Progenitor cell of endocrine pancreas (in vitro differentiated cells): ENCODE measurements around the gene ENKD1. TPM values are rescaled to one million over a fixed set of nuclear protein-coding genes. Genes with fewer than 3 reads are reported as not detected.

Experiments
- DNase-seq: peaks from one replicate; pipeline ENCODE4 v3.0.0; 2021; ENCODE audit warnings: low spot score; ENCODE audit not compliant: unreplicated experiment
- H3K27ac Mint-ChIP-seq: 2 replicates; pipeline ENCODE4 v1.8.0; 2021; ENCODE audit warnings: mild to moderate bottlenecking, moderate library complexity, mixed read lengths
- H3K27me3 Mint-ChIP-seq: 2 replicates; pipeline ENCODE4 v1.8.0; 2021; ENCODE audit warnings: mixed read lengths
- H3K36me3 Mint-ChIP-seq: 2 replicates; pipeline ENCODE4 v1.8.0; 2022; ENCODE audit warnings: mixed read lengths; ENCODE audit not compliant: insufficient read depth
- H3K4me1 Mint-ChIP-seq: 2 replicates; pipeline ENCODE4 v1.8.0; 2021; ENCODE audit warnings: low read depth, mixed read lengths
- H3K4me3 Mint-ChIP-seq: 2 replicates; pipeline ENCODE4 v1.8.0; 2021; ENCODE audit warnings: low read depth, mild to moderate bottlenecking, moderate library complexity, mixed read lengths
- H3K9me3 Mint-ChIP-seq: 2 replicates; pipeline ENCODE4 v1.8.0; 2021; ENCODE audit warnings: low read depth, mixed read lengths
- CTCF ChIP-seq: fragments of 200-600 bp; sonication (generic); IDR thresholded peaks from one replicate; pipeline ENCODE4 v1.5.0; 2021; ENCODE audit warnings: antibody characterized with exemption, mild to moderate bottlenecking; ENCODE audit not compliant: unreplicated experiment
- total RNA-seq: library from RNA; stranded (reverse); gene quantifications from 2 replicates; pipeline ENCODE4 v1.2.1, GENCODE V29; 2021

The ENKD1 gene
- total RNA-seq, 1 donor from 2014 or later = 25.1 TPM

GRCh38 chr16:67710607-67711006 is 44.1 kb upstream of the ENKD1 start:
- Mint-ChIP-seq H3K9me3 (no peaks in the 10 kb centered on the region), H3K27ac (no peak overlapping the region), H3K4me1 (peaks cover 19% of the 10 kb centered on the region), H3K36me3 (peaks cover 9% of the 10 kb centered on the region), H3K27me3 (no peaks in the 10 kb centered on the region), H3K4me3 (no peak overlapping the region)
- TF ChIP-seq CTCF = no peak
- DNase-seq = no peak

GRCh38 chr16:67709050-67709449 is 42.5 kb upstream of the ENKD1 start:
- Mint-ChIP-seq H3K9me3 (no peaks in the 10 kb centered on the region), H3K4me1 (peaks cover 12% of the 10 kb centered on the region), H3K4me3 (no peak overlapping the region), H3K27ac (no peak overlapping the region), H3K36me3 (peaks cover 9% of the 10 kb centered on the region), H3K27me3 (no peaks in the 10 kb centered on the region)
- DNase-seq = no peak
- no peak for TF ChIP-seq CTCF

- no peak for DNase-seq
- H3K4me1 Mint-ChIP-seq = peaks cover 5% of the 10 kb centered on the region
- H3K27me3 Mint-ChIP-seq = no peaks in the 10 kb centered on the region
- TF ChIP-seq CTCF = no peak
- peaks cover 9% of the 10 kb centered on the region for H3K36me3 Mint-ChIP-seq
- H3K9me3 Mint-ChIP-seq = no peaks in the 10 kb centered on the region
- no peak overlapping the region for H3K4me3 Mint-ChIP-seq
- no peak overlapping the region for H3K27ac Mint-ChIP-seq
Measured at GRCh38 chr16:67708368-67708771, 41.8 kb upstream of the ENKD1 start.

GRCh38 chr16:67707790-67708189 is 41.2 kb upstream of the ENKD1 start:
- H3K4me3 Mint-ChIP-seq = no peak overlapping the region
- H3K27me3 Mint-ChIP-seq = no peaks in the 10 kb centered on the region
- no peak overlapping the region for H3K27ac Mint-ChIP-seq
- peaks cover 9% of the 10 kb centered on the region for H3K36me3 Mint-ChIP-seq
- H3K4me1 Mint-ChIP-seq = peaks cover 4% of the 10 kb centered on the region
- TF ChIP-seq CTCF = no peak
- no peaks in the 10 kb centered on the region for H3K9me3 Mint-ChIP-seq
- no peak for DNase-seq

- H3K27me3 Mint-ChIP-seq = no peaks in the 10 kb centered on the region
- no peaks in the 10 kb centered on the region for H3K9me3 Mint-ChIP-seq
- peaks cover 9% of the 10 kb centered on the region for H3K36me3 Mint-ChIP-seq
- no peak overlapping the region for H3K4me3 Mint-ChIP-seq
- no peak for DNase-seq
- peaks cover 4% of the 10 kb centered on the region for H3K4me1 Mint-ChIP-seq
- H3K27ac Mint-ChIP-seq = no peak overlapping the region
- no peak for TF ChIP-seq CTCF
Measured at GRCh38 chr16:67707210-67707609, 40.7 kb upstream of the ENKD1 start.

- Mint-ChIP-seq H3K4me1 (no peaks in the 10 kb centered on the region), H3K27ac (no peak overlapping the region), H3K36me3 (peaks cover 1% of the 10 kb centered on the region), H3K9me3 (no peaks in the 10 kb centered on the region), H3K27me3 (no peaks in the 10 kb centered on the region), H3K4me3 (no peak overlapping the region)
- no peak for TF ChIP-seq CTCF
- no peak for DNase-seq
Measured at GRCh38 chr16:67704110-67704509, 37.6 kb upstream of the ENKD1 start.
